Astrocyte of the spinal cord (primary cell): ENCODE results near the gene NABP2.
A peak's percentile ranks its signal among the peaks of the same experiment; 100 is the strongest.

Experiments
- DNase-seq: peaks from one replicate; pipeline ENCODE4 v3.0.0; 2011; ENCODE audit warnings: low read depth, low spot score
- H3K4me3 ChIP-seq: 2 replicates; pipeline ENCODE4 v1.5.1; 2011; ENCODE audit warnings: low read depth, mild to moderate bottlenecking, low read length, moderate library complexity
- in situ Hi-C: cut with HindIII; loops from 2 replicates; pipeline ENCODE4 v1.10.0; 2017; ENCODE audit warnings: low sequenced_read_pairs
- TF ChIP-seq, protein P1 (sequence below): IDR thresholded peaks from 2 replicates; pipeline ENCODE4 v1.5.1; 2012; ENCODE audit warnings: low read depth, mild to moderate bottlenecking, low read length, inconsistent platforms

Gene NABP2

DNA sequence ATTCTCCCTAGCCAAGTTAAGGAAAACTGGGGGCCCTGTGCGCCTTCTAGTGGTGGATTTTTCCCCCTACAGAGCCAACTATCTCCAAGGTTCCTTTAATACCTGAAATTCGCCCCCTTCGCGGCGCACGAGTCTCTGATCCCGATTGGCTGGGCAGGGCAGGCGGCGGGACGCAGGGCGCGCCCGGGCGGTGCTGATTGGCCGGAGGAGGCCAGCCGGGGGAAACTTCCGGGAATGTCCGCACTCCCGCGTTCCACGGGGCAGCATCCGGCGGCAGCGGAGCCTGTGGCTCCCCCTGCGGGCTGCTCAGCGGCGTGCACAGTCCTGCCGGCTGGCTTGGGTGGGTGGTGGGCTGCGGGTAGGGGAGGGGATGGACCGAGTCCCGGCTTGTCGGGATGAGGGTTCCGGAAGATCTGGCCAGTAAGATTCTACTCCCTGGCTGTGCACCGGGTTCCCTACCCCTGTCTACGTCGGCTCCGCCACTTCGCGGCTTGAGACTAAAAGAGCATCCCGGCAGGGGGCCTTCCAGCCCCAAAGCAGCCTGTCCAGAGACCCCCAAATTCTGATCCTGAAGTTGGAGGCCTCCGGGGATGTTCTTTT, at the start of gene NABP2:
TSS of gene NABP2 (plus strand) at position 241 of the 600 bp plus-strand sequence. CDS start 515 bp downstream, outside the sequence.
- H3K4me3 ChIP-seq, result peak within 1 kb of the TSS; percentile 80
- TF ChIP-seq, protein P1, sequence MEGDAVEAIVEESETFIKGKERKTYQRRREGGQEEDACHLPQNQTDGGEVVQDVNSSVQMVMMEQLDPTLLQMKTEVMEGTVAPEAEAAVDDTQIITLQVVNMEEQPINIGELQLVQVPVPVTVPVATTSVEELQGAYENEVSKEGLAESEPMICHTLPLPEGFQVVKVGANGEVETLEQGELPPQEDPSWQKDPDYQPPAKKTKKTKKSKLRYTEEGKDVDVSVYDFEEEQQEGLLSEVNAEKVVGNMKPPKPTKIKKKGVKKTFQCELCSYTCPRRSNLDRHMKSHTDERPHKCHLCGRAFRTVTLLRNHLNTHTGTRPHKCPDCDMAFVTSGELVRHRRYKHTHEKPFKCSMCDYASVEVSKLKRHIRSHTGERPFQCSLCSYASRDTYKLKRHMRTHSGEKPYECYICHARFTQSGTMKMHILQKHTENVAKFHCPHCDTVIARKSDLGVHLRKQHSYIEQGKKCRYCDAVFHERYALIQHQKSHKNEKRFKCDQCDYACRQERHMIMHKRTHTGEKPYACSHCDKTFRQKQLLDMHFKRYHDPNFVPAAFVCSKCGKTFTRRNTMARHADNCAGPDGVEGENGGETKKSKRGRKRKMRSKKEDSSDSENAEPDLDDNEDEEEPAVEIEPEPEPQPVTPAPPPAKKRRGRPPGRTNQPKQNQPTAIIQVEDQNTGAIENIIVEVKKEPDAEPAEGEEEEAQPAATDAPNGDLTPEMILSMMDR, result peak; percentile 69
- in situ Hi-C loops, result no loop called here
- peak; percentile 99 for DNase-seq

DNA sequence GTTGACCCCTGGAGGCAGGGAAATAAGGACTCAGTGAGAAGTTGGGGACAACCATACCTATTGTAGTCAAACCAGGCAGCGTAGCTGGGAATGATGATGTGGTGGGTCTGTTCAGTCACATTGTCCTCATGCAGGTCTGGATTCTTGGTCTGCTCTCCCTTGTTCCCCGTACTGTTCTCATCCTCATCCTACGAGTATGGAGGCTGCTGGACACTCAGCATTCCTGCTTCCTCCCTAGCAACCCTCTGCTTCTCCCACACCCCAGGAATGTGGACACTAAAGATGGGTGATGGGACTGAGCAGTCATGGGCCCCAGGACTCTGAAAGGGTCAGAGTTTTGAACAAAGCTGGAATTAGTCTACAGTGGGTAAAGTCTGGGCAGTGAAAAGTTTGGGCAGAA, 45.8 kb upstream of the NABP2 start:
- TF ChIP-seq, protein P1, result no peak
- DNase-seq, result no peak
- in situ Hi-C loops, result no loop called here

DNA sequence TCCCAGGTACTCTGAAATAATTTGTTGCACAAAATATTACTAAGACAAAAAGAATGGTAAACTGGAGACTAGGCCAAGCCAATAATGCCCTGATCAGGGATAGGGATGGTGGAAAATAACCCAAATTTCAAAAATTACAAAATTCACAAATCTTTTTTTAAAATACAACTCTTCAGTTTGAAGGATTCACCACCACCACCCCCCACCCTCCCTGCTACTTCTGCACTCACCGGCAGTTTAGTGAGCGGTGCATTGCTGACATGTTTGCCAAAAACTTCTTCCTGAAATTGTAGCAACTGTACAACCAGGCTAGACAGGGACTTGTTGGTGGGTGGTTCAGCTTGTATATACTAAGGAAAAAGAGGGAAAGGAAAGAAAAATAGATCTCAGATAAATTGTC, 37.2 kb upstream of the NABP2 start:
- TF ChIP-seq, protein P1, result no peak

More for the DNA sequence above, 45.8 kb upstream of the NABP2 start:
- H3K4me3 ChIP-seq, result no peak overlapping the region

DNA sequence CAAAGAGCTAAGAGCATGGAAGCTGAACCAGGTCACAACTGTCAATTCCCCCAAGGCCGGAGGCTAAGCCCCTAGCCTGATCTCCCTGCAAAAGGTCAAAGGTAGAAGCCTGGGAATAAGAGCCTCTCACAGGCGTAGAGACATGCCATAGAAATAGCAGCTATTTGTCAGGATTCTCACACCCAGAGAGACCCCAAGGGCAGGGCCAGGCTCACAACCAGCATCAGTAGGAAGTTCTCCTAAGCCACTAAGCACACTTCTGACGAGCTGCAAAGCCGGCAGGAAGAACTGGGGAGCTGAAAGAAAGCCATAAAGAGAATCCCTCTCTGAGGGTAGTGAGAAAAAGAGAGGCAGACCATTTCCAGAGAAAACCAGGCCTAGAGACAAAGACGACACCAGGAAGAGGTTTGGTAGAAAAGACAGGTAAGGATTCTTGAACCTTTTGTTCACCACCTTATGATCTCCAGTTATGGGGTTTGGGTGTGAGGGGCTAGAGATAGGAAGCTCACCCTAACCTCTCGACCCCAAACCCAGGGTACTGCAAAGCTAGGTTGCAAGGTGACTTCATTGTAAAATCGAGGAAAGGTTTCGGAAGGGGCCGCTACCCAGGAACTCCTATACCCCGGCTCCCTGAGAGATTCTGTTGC, 35.9 kb upstream of the NABP2 start:
- in situ Hi-C loops, result no loop called here
- H3K4me3 ChIP-seq, result peak overlapping the region; percentile 77
- DNase-seq, result no peak
- TF ChIP-seq, protein P1, result no peak

More for the DNA sequence above, 37.2 kb upstream of the NABP2 start:
- no peak for DNase-seq
- no peak overlapping the region for H3K4me3 ChIP-seq
- in situ Hi-C loops, result no loop called here

DNA sequence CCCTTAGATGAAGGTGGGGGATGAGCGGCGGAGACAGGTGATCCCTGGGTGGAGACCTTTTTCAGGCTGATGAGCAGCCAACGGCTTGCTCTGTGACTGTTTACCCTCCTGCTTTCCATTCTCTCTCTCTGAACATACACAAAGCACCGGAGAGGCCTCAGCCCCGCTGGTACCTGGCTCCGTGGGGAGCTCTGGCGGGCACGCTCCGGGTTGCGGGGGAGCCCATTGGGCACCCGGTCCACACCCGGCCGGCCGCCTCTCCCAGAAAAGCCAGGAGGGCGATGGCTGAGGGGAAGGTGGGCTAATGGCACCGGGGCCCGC, 35.4 kb upstream of the NABP2 start:
- DNase-seq, result no peak
- H3K4me3 ChIP-seq, result peak overlapping the region; percentile 77
- TF ChIP-seq, protein P1, result no peak
- in situ Hi-C loops, result no loop called here

DNA sequence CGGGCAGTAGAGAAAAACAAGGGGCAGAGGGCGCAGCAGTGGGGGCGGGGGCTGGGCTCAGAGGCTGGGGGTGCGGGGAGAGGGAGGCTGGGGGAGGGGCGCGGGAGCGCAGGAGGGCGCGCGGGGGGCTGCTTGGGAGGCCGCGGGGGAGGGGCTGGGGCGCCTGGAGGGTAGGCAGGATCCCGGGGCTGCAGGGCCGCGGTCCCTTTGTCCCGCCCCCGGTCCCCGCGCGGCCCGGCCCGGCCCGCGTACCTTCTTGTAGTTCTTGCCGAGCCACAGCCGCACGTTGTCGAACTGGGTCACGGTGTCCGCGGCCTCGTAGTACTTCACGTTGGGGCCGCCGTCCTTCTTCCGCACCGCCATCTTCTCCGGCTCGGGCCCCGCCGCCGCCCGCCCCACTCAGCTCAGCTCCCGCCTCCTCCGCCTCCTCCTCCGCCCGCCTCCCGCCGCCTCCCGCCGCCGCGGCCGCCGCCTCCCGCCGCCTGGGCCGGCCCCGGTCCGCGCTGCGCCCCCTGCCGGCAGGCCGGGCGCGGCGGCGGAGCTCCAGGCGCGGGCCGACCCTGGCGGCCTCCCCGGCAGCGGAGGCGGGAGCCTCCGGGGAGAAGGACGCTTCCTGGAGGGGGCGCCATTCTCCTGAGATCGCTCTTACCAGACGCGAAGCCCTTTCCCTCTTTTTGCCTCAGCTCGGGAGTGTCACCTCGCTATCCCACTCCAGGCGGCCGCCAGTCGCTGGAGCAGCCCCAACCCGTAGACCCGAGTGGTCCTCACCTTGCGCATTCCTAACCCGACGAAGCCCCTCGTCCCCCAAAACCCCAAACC, 34.8 kb upstream of the NABP2 start, which contains the start of gene SMARCC2:
TSS of gene SMARCC2 (minus strand) at position 385 of the 819 bp plus-strand sequence. CDS start at position 363, 22 bp downstream.
- DNase-seq, result peak; percentile 88
- peak within 1 kb of the TSS; percentile 77 for H3K4me3 ChIP-seq
- TF ChIP-seq, protein P1, result peak; percentile 69
- in situ Hi-C loops, result no loop called here
